Progenitor cell of endocrine pancreas (in vitro differentiated cells): Measurements from ENCODE around the gene MAP3K14. TPM values are rescaled to one million over a fixed set of nuclear protein-coding genes. Genes with fewer than 3 reads are reported as not detected.
A peak's percentile ranks its signal among the peaks of the same experiment; 100 is the strongest.
"Not testable (repeated sequence)": the region's sequence is repeated elsewhere in the genome, so short reads cannot be mapped to it uniquely, and the experiment has no call there.

Source experiments
- DNase-seq: peaks from one replicate; pipeline ENCODE4 v3.0.0; 2021; ENCODE audit warnings: low spot score; ENCODE audit not compliant: unreplicated experiment
- H3K27ac Mint-ChIP-seq: 2 replicates; pipeline ENCODE4 v1.8.0; 2021; ENCODE audit warnings: mild to moderate bottlenecking, moderate library complexity, mixed read lengths
- H3K27me3 Mint-ChIP-seq: 2 replicates; pipeline ENCODE4 v1.8.0; 2021; ENCODE audit warnings: mixed read lengths
- H3K36me3 Mint-ChIP-seq: 2 replicates; pipeline ENCODE4 v1.8.0; 2022; ENCODE audit warnings: mixed read lengths; ENCODE audit not compliant: insufficient read depth
- H3K4me1 Mint-ChIP-seq: 2 replicates; pipeline ENCODE4 v1.8.0; 2021; ENCODE audit warnings: low read depth, mixed read lengths
- H3K4me3 Mint-ChIP-seq: 2 replicates; pipeline ENCODE4 v1.8.0; 2021; ENCODE audit warnings: low read depth, mild to moderate bottlenecking, moderate library complexity, mixed read lengths
- H3K9me3 Mint-ChIP-seq: 2 replicates; pipeline ENCODE4 v1.8.0; 2021; ENCODE audit warnings: low read depth, mixed read lengths
- total RNA-seq: library from RNA; stranded (reverse); gene quantifications from 2 replicates; pipeline ENCODE4 v1.2.1, GENCODE V29; 2021
- TF ChIP-seq, protein P1 (sequence below): fragments of 200-600 bp; sonication (generic); IDR thresholded peaks from one replicate; pipeline ENCODE4 v1.5.0; 2021; ENCODE audit warnings: antibody characterized with exemption, mild to moderate bottlenecking; ENCODE audit not compliant: unreplicated experiment

MAP3K14 gene
- total RNA-seq, 1 donor from 2014 or later, result 7.8 TPM

DNA sequence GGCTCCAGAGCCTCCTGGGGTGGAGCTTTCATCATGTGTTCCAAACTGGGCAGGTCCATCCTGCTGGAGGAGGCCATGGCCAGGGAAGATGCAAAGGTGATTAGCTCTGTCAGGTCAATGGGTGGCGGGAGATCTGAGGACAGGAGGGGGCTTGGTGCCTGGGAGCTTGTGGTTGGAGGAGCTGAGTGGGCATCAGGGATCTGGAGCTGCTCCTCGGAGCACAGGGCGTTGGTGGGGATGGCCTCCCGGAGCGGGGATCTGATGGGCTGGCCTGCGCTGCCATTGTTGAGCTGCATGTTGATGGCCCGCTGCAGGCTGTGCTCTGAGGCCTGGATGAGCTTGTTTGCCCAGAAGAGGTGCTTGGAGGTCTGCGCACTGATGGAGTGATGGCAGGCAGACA lies 61.5 kb downstream of the MAP3K14 start:
- Mint-ChIP-seq H3K27ac (no peak overlapping the region), H3K36me3 (peaks cover 2% of the 10 kb centered on the region), H3K9me3 (no peaks in the 10 kb centered on the region), H3K4me3 (no peak overlapping the region), H3K4me1 (no peaks in the 10 kb centered on the region), H3K27me3 (peaks cover 10% of the 10 kb centered on the region)
- TF ChIP-seq, protein P1, sequence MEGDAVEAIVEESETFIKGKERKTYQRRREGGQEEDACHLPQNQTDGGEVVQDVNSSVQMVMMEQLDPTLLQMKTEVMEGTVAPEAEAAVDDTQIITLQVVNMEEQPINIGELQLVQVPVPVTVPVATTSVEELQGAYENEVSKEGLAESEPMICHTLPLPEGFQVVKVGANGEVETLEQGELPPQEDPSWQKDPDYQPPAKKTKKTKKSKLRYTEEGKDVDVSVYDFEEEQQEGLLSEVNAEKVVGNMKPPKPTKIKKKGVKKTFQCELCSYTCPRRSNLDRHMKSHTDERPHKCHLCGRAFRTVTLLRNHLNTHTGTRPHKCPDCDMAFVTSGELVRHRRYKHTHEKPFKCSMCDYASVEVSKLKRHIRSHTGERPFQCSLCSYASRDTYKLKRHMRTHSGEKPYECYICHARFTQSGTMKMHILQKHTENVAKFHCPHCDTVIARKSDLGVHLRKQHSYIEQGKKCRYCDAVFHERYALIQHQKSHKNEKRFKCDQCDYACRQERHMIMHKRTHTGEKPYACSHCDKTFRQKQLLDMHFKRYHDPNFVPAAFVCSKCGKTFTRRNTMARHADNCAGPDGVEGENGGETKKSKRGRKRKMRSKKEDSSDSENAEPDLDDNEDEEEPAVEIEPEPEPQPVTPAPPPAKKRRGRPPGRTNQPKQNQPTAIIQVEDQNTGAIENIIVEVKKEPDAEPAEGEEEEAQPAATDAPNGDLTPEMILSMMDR, result no peak
- no peak for DNase-seq

DNA sequence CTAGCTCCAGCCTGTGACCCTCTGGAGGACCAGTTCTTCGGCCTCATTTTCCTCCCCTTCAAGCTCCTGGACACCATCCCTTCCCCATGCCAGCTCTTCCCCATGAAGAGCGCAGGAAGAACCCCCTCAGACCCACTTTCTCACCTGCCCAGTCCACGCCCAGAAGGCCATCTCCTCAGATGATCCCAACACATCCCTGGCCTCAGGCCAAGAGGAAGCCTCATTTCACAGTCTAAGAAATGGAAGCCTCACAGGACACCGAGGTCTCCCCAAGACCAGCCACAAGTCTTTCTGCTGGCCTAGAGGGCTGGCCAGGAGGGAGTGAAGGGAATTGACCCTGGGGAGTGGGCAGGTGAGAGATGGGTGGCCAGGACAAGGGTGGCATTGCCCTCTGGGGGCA lies 62.9 kb downstream of the MAP3K14 start:
- H3K9me3 Mint-ChIP-seq, result no peaks in the 10 kb centered on the region
- H3K27ac Mint-ChIP-seq, result no peak overlapping the region
- TF ChIP-seq, protein P1, result no peak
- no peak for DNase-seq
- H3K4me3 Mint-ChIP-seq, result no peak overlapping the region
- H3K36me3 Mint-ChIP-seq, result peaks cover 4% of the 10 kb centered on the region
- peaks cover under 1% of the 10 kb centered on the region for H3K4me1 Mint-ChIP-seq
- peaks cover 7% of the 10 kb centered on the region for H3K27me3 Mint-ChIP-seq

GRCh38 chr17:45253237-45253636 lies 63.6 kb downstream of the MAP3K14 start:
- H3K4me3 Mint-ChIP-seq, H3K36me3 Mint-ChIP-seq, DNase-seq, H3K27me3 Mint-ChIP-seq, H3K27ac Mint-ChIP-seq, H3K4me1 Mint-ChIP-seq, H3K9me3 Mint-ChIP-seq: not testable (repeated sequence)

DNA sequence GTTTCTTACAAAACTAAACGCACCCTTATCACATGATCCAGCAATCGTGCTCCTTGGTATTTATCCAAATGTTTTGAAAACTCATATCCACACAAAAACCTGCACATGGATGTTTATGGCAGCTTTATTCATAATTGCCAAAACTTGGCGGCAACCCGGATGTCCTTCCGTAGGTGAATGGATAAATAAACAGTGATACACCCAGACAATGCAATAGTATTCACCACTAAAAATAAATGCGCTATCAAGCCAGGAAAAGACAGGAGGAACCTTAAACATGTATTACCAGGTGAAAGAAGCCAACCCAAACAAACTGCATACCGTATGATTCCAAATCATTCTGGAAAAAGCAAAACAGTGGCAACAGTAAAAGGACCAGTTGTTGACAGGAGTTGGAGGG lies 64.9 kb downstream of the MAP3K14 start:
- TF ChIP-seq, protein P1, result no peak
- Mint-ChIP-seq H3K27ac (peak overlapping the region; percentile 29), H3K4me1 (peaks cover 5% of the 10 kb centered on the region), H3K9me3 (no peaks in the 10 kb centered on the region), H3K27me3 (peaks cover 3% of the 10 kb centered on the region), H3K4me3 (no peak overlapping the region), H3K36me3 (peaks cover 4% of the 10 kb centered on the region)
- no peak for DNase-seq

DNA sequence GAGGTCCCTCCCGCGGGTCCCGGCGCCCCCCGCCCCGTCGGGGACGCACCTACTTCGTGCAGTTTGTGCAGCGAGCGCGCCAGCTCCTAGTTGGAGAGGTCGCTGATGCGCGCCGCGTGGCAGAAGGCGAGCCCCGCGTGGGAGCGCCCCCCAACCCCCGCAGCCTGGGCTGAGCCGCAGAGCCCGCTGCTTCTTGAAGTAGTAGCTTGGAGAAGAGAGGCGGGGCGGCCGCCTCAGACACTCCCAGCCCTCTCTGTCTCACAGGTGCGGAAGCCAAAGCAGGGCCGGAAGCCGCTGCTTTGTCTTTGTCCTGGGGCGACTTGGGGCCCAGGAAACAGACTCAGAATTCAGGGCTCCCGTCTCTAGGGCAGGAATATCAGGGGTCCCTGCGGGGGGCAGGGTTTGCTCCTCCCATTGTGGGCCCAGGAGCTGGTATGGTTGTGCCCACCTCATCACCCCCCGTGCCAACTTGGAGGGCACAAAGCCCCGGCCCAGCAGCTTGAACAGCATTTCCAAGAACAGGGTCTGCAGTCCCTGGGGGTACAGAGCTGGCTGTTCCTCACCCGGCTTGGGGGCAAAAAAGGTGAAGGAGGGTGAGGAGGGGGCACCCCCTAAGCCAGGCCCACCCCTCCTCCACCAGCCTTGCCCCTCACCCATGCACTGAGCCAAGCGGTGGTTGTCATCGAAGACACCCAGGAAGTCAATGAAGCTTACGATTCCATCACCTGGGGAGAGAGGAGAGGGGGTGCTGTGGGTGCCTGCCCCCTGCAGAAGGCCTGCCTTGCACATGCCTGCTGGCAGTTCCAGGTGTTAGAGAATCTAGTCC lies 68.5 kb downstream of the MAP3K14 start:
- Mint-ChIP-seq H3K36me3 (peaks cover 2% of the 10 kb centered on the region), H3K4me3 (peak overlapping the region; percentile 89), H3K4me1 (peaks cover 9% of the 10 kb centered on the region), H3K27ac (peak overlapping the region; percentile 99), H3K27me3 (no peaks in the 10 kb centered on the region), H3K9me3 (no peaks in the 10 kb centered on the region)
- TF ChIP-seq, protein P1, result no peak
- DNase-seq, result no peak
